HCT116 (cell line): ENCODE measurements around the gene NUP210. TPM values are rescaled to one million over a fixed set of nuclear protein-coding genes. Genes with fewer than 3 reads are reported as not detected.

Experiments
- ATAC-seq: fragments of 200-7000 bp; cut with Tn5 transposase; 2 replicates; pipeline ENCODE4 v1.9.1; 2020; ENCODE audit warnings: mild to moderate bottlenecking, moderate library complexity
- BruUV-seq: library from RNA; stranded (reverse); fragments of 400-500 nt; replicated peaks from 2 replicates; lab custom pipeline; 2021; lab: Mats Ljungman, UMichigan
- CTCF ChIA-PET: fragments of 300-600 bp; sonication (Branson Sonifier 250); formaldehyde crosslinking; loops from one replicate; lab custom pipeline; 2021; ENCODE audit warnings: antibody characterized with exemption; lab: Charles Lee
- POLR2A ChIA-PET: fragments of 300-600, 350-600 bp; sonication (Branson Sonifier 250); formaldehyde crosslinking; loops from one replicate; lab custom pipeline; 2021; ENCODE audit warnings: antibody characterized with exemption; lab: Charles Lee
- RAD21 ChIA-PET, 2 experiments: fragments of 300-600 bp; sonication (Branson Sonifier 250); formaldehyde crosslinking; loops; one replicate each; lab custom pipeline; 2023; ENCODE audit warnings: low total read pairs in 2 of 2; ENCODE audit not compliant: uncharacterized antibody in 2 of 2, unreplicated experiment in 2 of 2, low non-redundant PET in 1 of 2; lab: Charles Lee
- DNase-seq: peaks from one replicate; pipeline ENCODE4 v3.0.0-alpha.2; 2010; ENCODE audit warnings: low read depth, low spot score
- H2AFZ ChIP-seq: fragments of 200-600 bp; shearing (Covaris generic), sonication (generic); 2 replicates; pipeline ENCODE4 v1.6.1; 2017; ENCODE audit warnings: low read depth, mixed run types, mixed read lengths, antibody characterized with exemption, low read length; ENCODE audit not compliant: poor library complexity, severe bottlenecking
- H3K27ac ChIP-seq: 2 replicates; pipeline ENCODE4 v1.5.1; 2012; ENCODE audit warnings: low read depth, low read length
- H3K27me3 ChIP-seq: fragments of 200-600 bp; sonication (generic); 2 replicates; pipeline ENCODE4 v1.6.1; 2016; ENCODE audit warnings: mixed run types, low read length, mixed read lengths; ENCODE audit not compliant: insufficient read depth
- H3K36me3 ChIP-seq, 2 experiments: fragments of 200-500 bp in 1 of 2; fragments of 200-600 bp in 1 of 2; sonication (Bioruptor generic) in 1 of 2; sonication (generic) in 1 of 2; 2 replicates each; pipeline versions ENCODE4 v1.5.1 to v1.6.1; 2014 to 2016; ENCODE audit warnings: low read length in 2 of 2, inconsistent platforms in 1 of 2, mixed read lengths in 1 of 2, mixed run types in 1 of 2; ENCODE audit not compliant: insufficient read depth in 2 of 2, control insufficient read depth in 1 of 2
- H3K4me1 ChIP-seq, 2 experiments: fragments of 200-600 bp in 1 of 2; sonication (generic) in 1 of 2; 2 replicates each; pipeline versions ENCODE4 v1.5.1 to v1.6.1; 2012 to 2017; ENCODE audit warnings: low read length in 2 of 2, inconsistent platforms in 1 of 2, mild to moderate bottlenecking in 1 of 2, mixed read lengths in 1 of 2, mixed run types in 1 of 2, moderate library complexity in 1 of 2; ENCODE audit not compliant: insufficient read depth in 2 of 2, control insufficient read depth in 1 of 2
- H3K4me2 ChIP-seq: fragments of 200-600 bp; sonication (generic); 2 replicates; pipeline ENCODE4 v1.6.1; 2017; ENCODE audit warnings: mixed run types, low read length, mixed read lengths
- H3K4me3 ChIP-seq, 2 experiments: fragments of 200-600 bp in 1 of 2; sonication (generic) in 1 of 2; replicated peaks in 1 of 2; 2 replicates each; pipeline ENCODE4 v1.5.1; 2011 to 2016; ENCODE audit warnings: low read length in 2 of 2, control low read depth in 1 of 2, low read depth in 1 of 2, mild to moderate bottlenecking in 1 of 2, mixed read lengths in 1 of 2, mixed run types in 1 of 2
- H3K79me2 ChIP-seq: fragments of 200-600 bp; sonication (generic); 2 replicates; pipeline ENCODE4 v1.6.1; 2017; ENCODE audit warnings: mild to moderate bottlenecking, mixed run types, low read length, moderate library complexity, mixed read lengths; ENCODE audit not compliant: insufficient read depth
- H3K9ac ChIP-seq: fragments of 200-600 bp; sonication (generic); 2 replicates; pipeline ENCODE4 v1.6.1; 2016; ENCODE audit warnings: low read length, mixed read lengths
- H3K9me2 ChIP-seq: fragments of 200-600 bp; sonication (generic), shearing (Covaris generic); 2 replicates; pipeline ENCODE4 v1.6.1; 2017; ENCODE audit warnings: mixed run types, mild to moderate bottlenecking, moderate library complexity; ENCODE audit not compliant: insufficient read depth
- H3K9me3 ChIP-seq, 2 experiments: fragments of 200-500 bp in 1 of 2; fragments of 200-600 bp in 1 of 2; sonication (Bioruptor generic) in 1 of 2; sonication (generic) in 1 of 2; 2 replicates each; pipeline ENCODE4 v1.6.1; 2014 to 2017; ENCODE audit warnings: low read length in 2 of 2, mixed read lengths in 2 of 2, inconsistent platforms in 1 of 2, low read depth in 1 of 2, mild to moderate bottlenecking in 1 of 2, mixed run types in 1 of 2, moderate library complexity in 1 of 2; ENCODE audit not compliant: control insufficient read depth in 1 of 2, insufficient read depth in 1 of 2
- H4K20me1 ChIP-seq: fragments of 200-600 bp; sonication (generic), shearing (Covaris generic); 2 replicates; pipeline ENCODE4 v1.6.1; 2017; ENCODE audit warnings: mixed run types, mild to moderate bottlenecking, moderate library complexity; ENCODE audit not compliant: insufficient read depth
- CBX3 ChIP-seq: IDR thresholded peaks from 2 replicates; pipeline ENCODE4 v1.6.1; 2012; ENCODE audit warnings: low read depth
- CTCF ChIP-seq, 3 experiments: fragments of 200-600 bp in 1 of 3; sonication (generic) in 1 of 3; IDR thresholded peaks in 2 of 3; conservative IDR thresholded peaks in 1 of 3; 2 replicates each; pipeline ENCODE4 v1.5.1; 2012 to 2017; ENCODE audit warnings: low read depth in 2 of 3, low read length in 2 of 3, antibody characterized with exemption in 1 of 3, borderline replicate concordance in 1 of 3, control low read depth in 1 of 3, mild to moderate bottlenecking in 1 of 3, mixed read lengths in 1 of 3, mixed run types in 1 of 3, moderate library complexity in 1 of 3; ENCODE audit not compliant: insufficient read depth in 1 of 3
- EGR1 ChIP-seq: IDR thresholded peaks from 2 replicates; pipeline ENCODE4 v1.6.1; 2012; ENCODE audit warnings: low read depth
- ELF1 ChIP-seq: IDR thresholded peaks from 2 replicates; pipeline ENCODE4 v1.6.1; 2012; ENCODE audit warnings: low read depth, borderline replicate concordance
- EZH2 ChIP-seq: fragments of 200-600 bp; sonication (generic); IDR thresholded peaks from 2 replicates; pipeline ENCODE4 v1.6.1; 2017; ENCODE audit warnings: antibody characterized with exemption, mixed run types
- EZH2phosphoT487 ChIP-seq: fragments of 200-600 bp; IDR thresholded peaks from 2 replicates; pipeline ENCODE4 v1.6.1; 2018; ENCODE audit warnings: antibody characterized with exemption, borderline replicate concordance
- FOSL1 ChIP-seq: IDR thresholded peaks from 2 replicates; pipeline ENCODE4 v1.6.1; 2012; ENCODE audit warnings: low read depth
- POLR2A ChIP-seq: IDR thresholded peaks from 2 replicates; pipeline ENCODE4 v1.7.0; 2011; ENCODE audit warnings: borderline replicate concordance; ENCODE audit not compliant: insufficient read depth, insufficient read length; ENCODE audit errors: extremely low read depth
- POLR2AphosphoS5 ChIP-seq: IDR thresholded peaks from 2 replicates; pipeline ENCODE4 v1.6.1; 2011; ENCODE audit warnings: mild to moderate bottlenecking, low read depth, low read length, moderate library complexity
- RAD21 ChIP-seq: IDR thresholded peaks from 2 replicates; pipeline ENCODE4 v1.6.1; 2012; ENCODE audit warnings: low read depth, mild to moderate bottlenecking
- SIN3A ChIP-seq: IDR thresholded peaks from 2 replicates; pipeline ENCODE4 v1.6.1; 2012; ENCODE audit warnings: low read depth
- SRF ChIP-seq: IDR thresholded peaks from 2 replicates; pipeline ENCODE4 v1.6.1; 2012; ENCODE audit warnings: low read depth
- TCF7L2 ChIP-seq: IDR thresholded peaks from 2 replicates; pipeline ENCODE4 v1.7.0; 2011; ENCODE audit warnings: borderline replicate concordance, inconsistent platforms; ENCODE audit not compliant: insufficient read depth, insufficient read length; ENCODE audit errors: extremely low read depth
- YY1 ChIP-seq: IDR thresholded peaks from 2 replicates; pipeline ENCODE4 v1.6.1; 2011; ENCODE audit warnings: low read length, low read depth, moderate library complexity, mild to moderate bottlenecking; ENCODE audit not compliant: insufficient replicate concordance; ENCODE audit errors: extremely low read depth
- ZFX ChIP-seq: fragments of 450-650 bp; IDR thresholded peaks from 2 replicates; pipeline ENCODE4 v1.6.1; 2017
- ZNF274 ChIP-seq: fragments of 200-500 bp; sonication (Bioruptor generic); IDR thresholded peaks from 2 replicates; pipeline ENCODE4 v1.6.1; 2014; ENCODE audit warnings: mild to moderate bottlenecking, low read depth, low read length, inconsistent platforms
- intact Hi-C: fragments of 100-400 bp; cut with micrococcal nuclease; formaldehyde crosslinking; loops from 2 replicates; pipeline ENCODE4 v1.10.0; 2022
- total RNA-seq: library from RNA; stranded (reverse); gene quantifications from one replicate; pipeline ENCODE4 v1.2.1, GENCODE V29; 2021; ENCODE audit not compliant: unreplicated experiment

NUP210 gene
- total RNA-seq, 1 experiment from 2014 or later: 74.9 TPM

- ChIA-PET POLR2A (no interaction called here), RAD21 (no interaction called here), CTCF (no interaction called here)
- DNase-seq (no peak), ATAC-seq (no peak)
- no peak overlapping the region for H3K27ac ChIP-seq
- H2AFZ ChIP-seq: no peak overlapping the region
- H3K9me2 ChIP-seq: no peaks in the 10 kb centered on the region
- no peaks in the 10 kb centered on the region for H3K9me3 ChIP-seq
- H3K27me3 ChIP-seq: no peaks in the 10 kb centered on the region
- H3K36me3 ChIP-seq: no peaks in the 10 kb centered on the region
- peaks cover 11 to 17% of the 10 kb centered on the region in 2 experiments for H3K4me1 ChIP-seq
- TF ChIP-seq SIN3A: no peak
- TF ChIP-seq FOSL1: no peak
- TF ChIP-seq ELF1: no peak
- TF ChIP-seq POLR2AphosphoS5: no peak
- no peak for TF ChIP-seq POLR2A
- TF ChIP-seq TCF7L2: no peak
- TF ChIP-seq CBX3: no peak
- no peak for TF ChIP-seq RAD21
- no peak for TF ChIP-seq EZH2phosphoT487
- no peak for TF ChIP-seq SRF
- no peak for TF ChIP-seq ZNF274
- no peak for TF ChIP-seq EGR1
- no peak for TF ChIP-seq YY1
- TF ChIP-seq EZH2: no peak
- TF ChIP-seq CTCF (IDR thresholded peaks at IDR 0.05 in 2 of 3, conservative IDR thresholded peaks at IDR 0.05 in 1 of 3; ENCODE audit: borderline replicate concordance in 1 of 3, insufficient read depth in 1 of 3, low read depth in 2 of 3, low read length in 2 of 3): no peak
- TF ChIP-seq ZFX: no peak
- BruUV-seq: no TSS peak
- no peak overlapping the region for H3K4me3 ChIP-seq
- H3K79me2 ChIP-seq: no peaks in the 10 kb centered on the region
- no peak overlapping the region for H3K9ac ChIP-seq
- intact Hi-C loops: no loop called here
- H3K4me2 ChIP-seq: no peak overlapping the region
- H4K20me1 ChIP-seq: no peaks in the 10 kb centered on the region
Measured at GRCh38 chr3:13273604-13274105, 146.5 kb downstream of the NUP210 start.
